H1 (cell line): ENCODE data around the gene SHISAL1. TPM values are rescaled to one million over a fixed set of nuclear protein-coding genes. Genes with fewer than 3 reads are reported as not detected.

Source experiments
- CTCF ChIA-PET: fragments of 300-600 bp; sonication (Branson Sonifier 250); formaldehyde crosslinking; loops from one replicate; lab custom pipeline; 2021; ENCODE audit not compliant: partially characterized antibody; lab: Charles Lee
- POLR2A ChIA-PET: fragments of 300-600 bp; sonication (Branson Sonifier 250); formaldehyde crosslinking; loops from one replicate; lab custom pipeline; 2021; ENCODE audit warnings: inconsistent platforms; ENCODE audit not compliant: partially characterized antibody; lab: Charles Lee
- DNase-seq, 2 experiments: peaks; one replicate each; pipeline versions ENCODE4 v3.0.0 to v3.0.0-alpha.2; 2010 to 2022; ENCODE audit warnings: low spot score in 2 of 2, low read depth in 1 of 2, mixed read lengths in 1 of 2
- FAIRE-seq: peaks from 2 replicates; lab custom pipeline; 2011; peaks lifted over from hg19 to GRCh38; lab: Jason Lieb, UNC
- H2AFZ ChIP-seq: 2 replicates; pipeline ENCODE4 v1.8.1; 2012; ENCODE audit warnings: low read length, inconsistent platforms
- H2AK5ac ChIP-seq: 2 replicates; pipeline ENCODE4 v1.6.1; 2013; ENCODE audit warnings: low read depth, low read length
- H2BK120ac ChIP-seq: replicated peaks from 2 replicates; pipeline ENCODE3; 2013; ENCODE audit warnings: low read depth, low read length, inconsistent platforms
- H2BK12ac ChIP-seq: 2 replicates; pipeline ENCODE4 v1.6.1; 2013; ENCODE audit warnings: low read depth, low read length
- H2BK15ac ChIP-seq: 2 replicates; pipeline ENCODE4 v1.6.1; 2013; ENCODE audit warnings: low read length
- H2BK20ac ChIP-seq: 2 replicates; pipeline ENCODE4 v1.6.1; 2013; ENCODE audit warnings: low read length
- H2BK5ac ChIP-seq: 2 replicates; pipeline ENCODE4 v1.6.1; 2013; ENCODE audit warnings: low read depth, low read length
- H3K14ac ChIP-seq: 2 replicates; pipeline ENCODE4 v1.6.1; 2013; ENCODE audit warnings: inconsistent platforms; ENCODE audit not compliant: insufficient read length
- H3K18ac ChIP-seq: 2 replicates; pipeline ENCODE4 v1.6.1; 2013; ENCODE audit warnings: low read length; ENCODE audit errors: extremely low read depth
- H3K23ac ChIP-seq: 2 replicates; pipeline ENCODE4 v1.6.1; 2013; ENCODE audit warnings: inconsistent platforms; ENCODE audit not compliant: insufficient read length
- H3K23me2 ChIP-seq: 2 replicates; pipeline ENCODE4 v1.6.1; 2013; ENCODE audit warnings: low read depth, low read length
- H3K27ac ChIP-seq: 2 replicates; pipeline ENCODE4 v1.6.1; 2011; ENCODE audit warnings: low read depth, low read length, inconsistent platforms
- H3K27me3 ChIP-seq, 4 experiments: replicated peaks in 1 of 4; 1 replicate in 1 of 4; 2 replicates in 3 of 4; pipeline versions ENCODE4 v1.6.1 to v1.8.1; 2011 to 2013; ENCODE audit warnings: low read length in 3 of 4, mild to moderate bottlenecking in 3 of 4, inconsistent platforms in 2 of 4, mixed read lengths in 2 of 4, moderate library complexity in 1 of 4; ENCODE audit not compliant: control insufficient read depth in 3 of 4, insufficient read depth in 3 of 4; ENCODE audit errors: extremely low read depth in 1 of 4
- H3K36me3 ChIP-seq, 4 experiments: 2 replicates each; pipeline versions ENCODE4 v1.6.1 to v1.8.1; 2011 to 2013; ENCODE audit warnings: mild to moderate bottlenecking in 4 of 4, low read length in 3 of 4, moderate library complexity in 2 of 4, control low read depth in 1 of 4, inconsistent platforms in 1 of 4; ENCODE audit not compliant: insufficient read depth in 4 of 4, control insufficient read depth in 2 of 4
- H3K4ac ChIP-seq: replicated peaks from 2 replicates; pipeline ENCODE3; 2013; ENCODE audit warnings: low read length, low read depth, mixed read lengths, inconsistent platforms; ENCODE audit not compliant: insufficient read length
- H3K4me1 ChIP-seq, 4 experiments: replicated peaks in 1 of 4; 1 replicate in 1 of 4; 2 replicates in 3 of 4; pipeline versions ENCODE4 v1.6.1 to v1.8.1; 2011 to 2013; ENCODE audit warnings: low read length in 3 of 4, inconsistent platforms in 2 of 4, mixed read lengths in 1 of 4; ENCODE audit not compliant: insufficient read depth in 4 of 4, control insufficient read depth in 3 of 4
- H3K4me2 ChIP-seq, 2 experiments: 2 replicates each; pipeline versions ENCODE4 v1.6.1 to v1.8.1; 2011 to 2013; ENCODE audit warnings: low read depth in 2 of 2, low read length in 2 of 2, control low read depth in 1 of 2, inconsistent platforms in 1 of 2, mild to moderate bottlenecking in 1 of 2; ENCODE audit not compliant: insufficient read depth in 1 of 2
- H3K4me3 ChIP-seq, 4 experiments: fragments of 200-600, 300-600 bp in 1 of 4; sonication (generic), shearing (Covaris generic), sonication (Bioruptor Twin) in 1 of 4; 2 replicates each; pipeline versions ENCODE4 v1.5.1 to v1.8.1; 2011 to 2016; ENCODE audit warnings: low read length in 4 of 4, low read depth in 3 of 4, control low read depth in 2 of 4, inconsistent platforms in 2 of 4, mild to moderate bottlenecking in 2 of 4, mixed read lengths in 1 of 4, moderate library complexity in 1 of 4; ENCODE audit not compliant: insufficient read depth in 2 of 4; ENCODE audit errors: extremely low read depth in 1 of 4
- H3K56ac ChIP-seq: replicated peaks from 2 replicates; pipeline ENCODE3; 2013; ENCODE audit warnings: low read depth, mild to moderate bottlenecking, mixed read lengths, low read length, inconsistent platforms; ENCODE audit not compliant: insufficient read length
- H3K79me1 ChIP-seq: 2 replicates; pipeline ENCODE4 v1.6.1; 2013; ENCODE audit warnings: low read depth, low read length, control low read depth
- H3K79me2 ChIP-seq, 2 experiments: 2 replicates each; pipeline versions ENCODE4 v1.6.1 to v1.8.1; 2012 to 2013; ENCODE audit warnings: low read length in 2 of 2, mild to moderate bottlenecking in 2 of 2, inconsistent platforms in 1 of 2; ENCODE audit not compliant: insufficient read depth in 2 of 2, control insufficient read depth in 1 of 2
- H3K9ac ChIP-seq, 4 experiments: replicated peaks in 1 of 4; 1 replicate in 1 of 4; 2 replicates in 3 of 4; pipeline versions ENCODE4 v1.6.1 to v1.8.1; 2011 to 2013; ENCODE audit warnings: low read depth in 3 of 4, low read length in 3 of 4, control low read depth in 2 of 4, mild to moderate bottlenecking in 2 of 4, moderate library complexity in 2 of 4, inconsistent platforms in 1 of 4; ENCODE audit errors: extremely low read depth in 1 of 4
- H3K9me3 ChIP-seq, 2 experiments: 2 replicates each; pipeline versions ENCODE4 v1.6.1 to v1.8.1; 2012 to 2013; ENCODE audit warnings: mild to moderate bottlenecking in 2 of 2, moderate library complexity in 2 of 2, control low read depth in 1 of 2, inconsistent platforms in 1 of 2, low read depth in 1 of 2, low read length in 1 of 2, mixed read lengths in 1 of 2; ENCODE audit not compliant: insufficient read depth in 2 of 2
- H4K20me1 ChIP-seq, 2 experiments: replicated peaks in 1 of 2; 2 replicates each; pipeline versions ENCODE3 to v1.8.1; 2011 to 2013; ENCODE audit warnings: inconsistent platforms in 2 of 2, low read length in 2 of 2, mild to moderate bottlenecking in 1 of 2; ENCODE audit not compliant: insufficient read depth in 2 of 2, control insufficient read depth in 1 of 2
- H4K5ac ChIP-seq: 2 replicates; pipeline ENCODE4 v1.6.1; 2013; ENCODE audit warnings: low read length, low read depth, mixed read lengths, inconsistent platforms; ENCODE audit not compliant: insufficient read length
- H4K8ac ChIP-seq: 2 replicates; pipeline ENCODE4 v1.8.0; 2013; ENCODE audit warnings: mild to moderate bottlenecking, moderate library complexity, low read length, inconsistent platforms; ENCODE audit not compliant: insufficient read depth; ENCODE audit errors: extremely low read depth
- H4K91ac ChIP-seq: replicated peaks from 2 replicates; pipeline ENCODE3; 2013; ENCODE audit warnings: low read length, mixed read lengths, inconsistent platforms; ENCODE audit not compliant: insufficient read length
- BCL11A ChIP-seq, 2 experiments: IDR thresholded peaks; one replicate each; pipeline ENCODE4 v1.6.1; 2011; ENCODE audit warnings: low read depth in 2 of 2, low read length in 2 of 2, mild to moderate bottlenecking in 2 of 2
- CHD2 ChIP-seq: IDR thresholded peaks from 2 replicates; pipeline ENCODE4 v1.6.1; 2012; ENCODE audit warnings: low read length, improper control_type of control experiment
- E2F6 ChIP-seq: IDR thresholded peaks from 2 replicates; pipeline ENCODE4 v1.6.1; 2012; ENCODE audit warnings: inconsistent platforms
- EP300 ChIP-seq, 2 experiments: IDR thresholded peaks; 1 replicate in 1 of 2; 2 replicates in 1 of 2; pipeline ENCODE4 v1.6.1; 2011 to 2012; ENCODE audit warnings: low read depth in 2 of 2, low read length in 2 of 2, mild to moderate bottlenecking in 2 of 2, borderline replicate concordance in 1 of 2, inconsistent platforms in 1 of 2, moderate library complexity in 1 of 2
- FOSL1 ChIP-seq: IDR thresholded peaks from 2 replicates; pipeline ENCODE4 v1.6.1; 2011; ENCODE audit warnings: mild to moderate bottlenecking, low read depth, low read length, moderate library complexity; ENCODE audit not compliant: insufficient read depth
- RXRA ChIP-seq: IDR thresholded peaks from 2 replicates; pipeline ENCODE4 v1.6.1; 2011; ENCODE audit warnings: low read depth, mild to moderate bottlenecking, low read length, moderate library complexity; ENCODE audit not compliant: insufficient read depth
- SIX5 ChIP-seq: IDR thresholded peaks from 2 replicates; pipeline ENCODE4 v1.6.1; 2011; ENCODE audit warnings: mild to moderate bottlenecking, low read depth, low read length
- YY1 ChIP-seq: IDR thresholded peaks from 2 replicates; pipeline ENCODE4 v1.6.1; 2011; ENCODE audit warnings: low read depth, mild to moderate bottlenecking, low read length
- WGBS, 2 experiments: shearing (Covaris generic) in 1 of 2; methylation state at CpG; one replicate each; pipeline versions ENCODE4 v1.1.6 to v1.1.7; 2013 to 2015; ENCODE audit warnings: low lambda C conversion rate in 2 of 2, mixed read lengths in 2 of 2, inconsistent platforms in 1 of 2, low coverage in 1 of 2, missing lambda C conversion rate in 1 of 2; ENCODE audit not compliant: insufficient replicate concordance in 2 of 2, insufficient coverage in 1 of 2, insufficient read length in 1 of 2; ENCODE audit errors: extremely low coverage in 1 of 2, missing lambda C conversion rate in 1 of 2; 5-methylcytosine and 5-hydroxymethylcytosine counted together
- polyA plus RNA-seq, 7 experiments: library from polyadenylated mRNA; depleted of rRNA in 3 of 7; stranded (reverse) in 5 of 7; unstranded in 2 of 7; fragments of >200 nt in 5 of 7; fragments of 200-250 nt in 2 of 7; gene quantifications; 1 replicate in 5 of 7; 2 replicates in 1 of 7; 4 replicates in 1 of 7; pipeline versions ENCODE4 v1.2.1 to v1.2.3, GENCODE V29; 2011 to 2013; ENCODE audit warnings: missing spikeins in 2 of 7, mixed read lengths in 2 of 7
- total RNA-seq: library from RNA; stranded (reverse); fragmentation: NEBNext Ultra II Directional; extraction: Animal tissue kit (Norgen Biotek cat#: 25700); gene quantifications from 2 replicates; pipeline ENCODE4 v1.2.1, GENCODE V29; 2021
- TF ChIP-seq, protein P1 (sequence below): IDR thresholded peaks from 2 replicates; pipeline ENCODE4 v1.6.1; 2012; ENCODE audit warnings: inconsistent platforms

The SHISAL1 gene
- total and polyA plus RNA-seq, 2 of the 8 experiments (the other 6 are each of a cell fraction or from before 2014, with no cell fraction given) = 3.7 to 5.8 TPM

DNA sequence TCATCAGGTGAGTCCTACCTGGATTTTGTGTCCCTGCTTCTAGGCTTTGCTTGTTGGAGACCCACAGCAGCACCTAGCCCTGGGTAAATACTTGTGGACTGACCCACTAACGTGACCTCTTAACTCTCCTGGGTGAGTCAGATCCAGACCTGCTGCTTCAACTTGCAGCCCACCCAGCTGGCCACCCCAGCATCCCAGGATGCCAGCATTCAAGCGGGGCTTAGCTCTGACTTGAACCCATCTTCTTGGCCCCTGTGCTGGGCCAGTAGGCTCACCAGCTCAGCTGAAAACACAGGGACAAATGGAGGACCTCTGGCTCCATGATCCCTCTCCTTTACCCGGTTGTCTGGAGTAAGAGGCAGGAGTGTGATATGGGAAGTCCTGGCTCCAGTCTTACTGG is 98.6 kb downstream of the SHISAL1 start:
- no peak overlapping the region for H2BK5ac ChIP-seq
- peak in 1 of 2 experiments; percentile 14 for DNase-seq
- TF ChIP-seq, protein P1, sequence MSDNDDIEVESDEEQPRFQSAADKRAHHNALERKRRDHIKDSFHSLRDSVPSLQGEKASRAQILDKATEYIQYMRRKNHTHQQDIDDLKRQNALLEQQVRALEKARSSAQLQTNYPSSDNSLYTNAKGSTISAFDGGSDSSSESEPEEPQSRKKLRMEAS = no peak
- no peak for TF ChIP-seq FOSL1
- TF ChIP-seq BCL11A (IDR thresholded peaks at IDR 0.05; ENCODE audit: low read depth in 2 of 2, low read length in 2 of 2) = no peak
- TF ChIP-seq YY1 = no peak
- no peak for TF ChIP-seq CHD2
- no peak for TF ChIP-seq EP300 (IDR thresholded peaks at IDR 0.05; ENCODE audit: borderline replicate concordance in 1 of 2, low read depth in 2 of 2, low read length in 2 of 2)
- no peak for TF ChIP-seq E2F6
- no peak for TF ChIP-seq RXRA
- TF ChIP-seq SIX5 = no peak

More for the DNA sequence above, 98.6 kb downstream of the SHISAL1 start:
- Histone ChIP-seq H3K23ac (no peak overlapping the region), H3K9me3 (0 out of 4 replicates have a peak, but pooled peaks cover 0 to 3% of the 10 kb centered on the region in 2 experiments), H3K9ac (no peak overlapping the region), H2BK15ac (no peak overlapping the region), H2BK20ac (no peak overlapping the region), H3K14ac (no peak overlapping the region), H3K79me2 (no peaks in the 10 kb centered on the region), H3K4me1 (no peaks in the 10 kb centered on the region; a peak in 1 of 7 replicates), H2BK120ac (no peak overlapping the region), H3K4me2 (no peak overlapping the region), H4K5ac (no peak overlapping the region), H2AK5ac (no peak overlapping the region), H3K4me3 (no peak overlapping the region), H3K36me3 (no peaks in the 10 kb centered on the region; a peak in 1 of 8 replicates), H3K56ac (no peak overlapping the region), H2AFZ (no peak overlapping the region), H3K79me1 (no peaks in the 10 kb centered on the region), H3K27ac (no peak overlapping the region), H3K27me3 (no peaks in the 10 kb centered on the region), H4K8ac (no peak overlapping the region), H2BK12ac (no peak overlapping the region), H3K23me2 (peaks cover 7% of the 10 kb centered on the region; the same call in 1 of the 2 replicates), H4K91ac (peak overlapping the region; percentile 12), H3K18ac (no peak overlapping the region), H4K20me1 (peaks cover 0 to 5% of the 10 kb centered on the region in 2 experiments), H3K4ac (no peak overlapping the region)
- ChIA-PET POLR2A (no interaction called here), CTCF (no interaction called here)
- no peak for FAIRE-seq
- WGBS, 2 experiments = 88% methylated on average over 3 of the region's 3 CpGs; no CpG with 5 or more reads in 1 of the 2 experiments
